ENCODE data around the gene LAG3. TPM values are rescaled to one million over a fixed set of nuclear protein-coding genes. Genes with fewer than 3 reads are reported as not detected.

The LAG3 gene
- total RNA-seq, 1 donor from 2014 or later = 0.24 TPM

- DNase-seq (ENCODE audit: missing footprints) = no peak
- ATAC-seq = no peak
- intact Hi-C loops (cut with DNase I) = no loop called here
Observed at GRCh38 chr12:6813363-6813762, 41.0 kb downstream of the LAG3 start.

DNA sequence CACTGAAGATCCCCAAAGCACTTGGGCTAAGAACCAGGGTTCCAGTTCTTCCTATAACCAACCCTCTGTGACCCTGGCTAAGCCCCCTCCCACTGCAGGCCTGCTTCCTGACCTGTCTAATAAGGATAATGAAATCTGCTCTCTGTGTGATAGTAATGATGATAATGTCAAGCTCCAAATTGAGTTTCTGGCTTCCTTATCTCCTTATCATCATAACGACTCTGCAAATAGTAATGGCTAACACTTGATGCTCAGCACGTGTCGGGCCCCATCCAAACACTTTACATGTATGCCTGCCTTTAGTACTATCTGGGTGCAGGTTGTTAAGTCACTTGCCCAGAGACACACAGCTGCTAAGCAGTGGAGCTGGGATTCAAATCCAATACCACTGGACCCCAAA is 44.3 kb downstream of the LAG3 start:
- DNase-seq (ENCODE audit: missing footprints) = no peak
- intact Hi-C loops (cut with DNase I) = no loop called here
- ATAC-seq = no peak

DNA sequence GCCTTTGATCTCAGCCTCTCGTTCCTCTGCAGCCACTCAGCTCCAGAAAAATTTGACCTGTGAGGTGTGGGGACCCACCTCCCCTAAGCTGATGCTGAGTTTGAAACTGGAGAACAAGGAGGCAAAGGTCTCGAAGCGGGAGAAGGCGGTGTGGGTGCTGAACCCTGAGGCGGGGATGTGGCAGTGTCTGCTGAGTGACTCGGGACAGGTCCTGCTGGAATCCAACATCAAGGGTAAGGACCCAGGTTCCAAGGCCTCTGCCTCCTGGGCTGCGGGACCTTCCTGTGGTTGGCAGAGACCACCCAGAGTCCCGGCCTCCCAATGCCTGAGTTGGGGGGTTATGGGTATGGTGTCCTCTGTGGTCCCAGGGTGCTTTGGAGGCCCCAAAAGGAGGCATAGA is 44.8 kb downstream of the LAG3 start:
- DNase-seq (ENCODE audit: missing footprints) (no peak), ATAC-seq (no peak)
- intact Hi-C loops (cut with DNase I) = no loop called here

DNA sequence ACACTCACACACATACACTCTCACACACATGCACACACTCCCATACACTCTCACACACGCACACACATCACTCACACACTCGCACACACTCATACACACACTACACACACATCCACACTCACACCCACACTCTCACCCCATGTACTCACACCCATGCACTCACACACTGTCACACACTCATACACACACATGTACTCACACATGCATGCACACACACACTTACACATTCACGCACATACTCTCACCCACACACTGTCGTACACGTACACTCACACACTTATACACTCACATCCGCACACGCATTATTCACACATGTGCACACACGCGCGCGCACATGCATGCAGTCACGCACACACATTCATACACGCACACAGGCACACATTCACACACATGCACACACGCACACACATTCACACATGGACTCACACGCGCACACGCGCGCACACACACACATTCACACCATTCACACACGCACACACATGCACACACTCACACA is 45.4 kb downstream of the LAG3 start:
- no peak for ATAC-seq

GRCh38 chr12:6818222-6818621 is 45.9 kb downstream of the LAG3 start:
- DNase-seq (ENCODE audit: missing footprints) (no peak), ATAC-seq (no peak)
- intact Hi-C loops (cut with DNase I) = no loop called here

More for the DNA sequence above, 45.4 kb downstream of the LAG3 start:
- DNase-seq (ENCODE audit: missing footprints) = no peak
- intact Hi-C loops (cut with DNase I) = no loop called here

GRCh38 chr12:6818645-6819044 is 46.3 kb downstream of the LAG3 start:
- ATAC-seq = no peak
- intact Hi-C loops (cut with DNase I) = no loop called here
- no peak for DNase-seq (ENCODE audit: missing footprints)

- intact Hi-C loops (cut with DNase I) = loop anchor here (5.0 kb wide), 1 partner anchor 37 kb away; no protein-coding TSS in a partner anchor
- DNase-seq (ENCODE audit: missing footprints) = no peak
Observed at GRCh38 chr12:6819106-6820030, 47.0 kb downstream of the LAG3 start.

GRCh38 chr12:6820166-6820565 is 47.8 kb downstream of the LAG3 start:
- intact Hi-C loops (cut with DNase I) = loop anchor here (5.0 kb wide), 1 partner anchor 38 kb away; no protein-coding TSS in a partner anchor
- DNase-seq (ENCODE audit: missing footprints) (no peak), ATAC-seq (no peak)

More at GRCh38 chr12:6819106-6820030, 47.0 kb downstream of the LAG3 start:
- no peak for ATAC-seq

DNA sequence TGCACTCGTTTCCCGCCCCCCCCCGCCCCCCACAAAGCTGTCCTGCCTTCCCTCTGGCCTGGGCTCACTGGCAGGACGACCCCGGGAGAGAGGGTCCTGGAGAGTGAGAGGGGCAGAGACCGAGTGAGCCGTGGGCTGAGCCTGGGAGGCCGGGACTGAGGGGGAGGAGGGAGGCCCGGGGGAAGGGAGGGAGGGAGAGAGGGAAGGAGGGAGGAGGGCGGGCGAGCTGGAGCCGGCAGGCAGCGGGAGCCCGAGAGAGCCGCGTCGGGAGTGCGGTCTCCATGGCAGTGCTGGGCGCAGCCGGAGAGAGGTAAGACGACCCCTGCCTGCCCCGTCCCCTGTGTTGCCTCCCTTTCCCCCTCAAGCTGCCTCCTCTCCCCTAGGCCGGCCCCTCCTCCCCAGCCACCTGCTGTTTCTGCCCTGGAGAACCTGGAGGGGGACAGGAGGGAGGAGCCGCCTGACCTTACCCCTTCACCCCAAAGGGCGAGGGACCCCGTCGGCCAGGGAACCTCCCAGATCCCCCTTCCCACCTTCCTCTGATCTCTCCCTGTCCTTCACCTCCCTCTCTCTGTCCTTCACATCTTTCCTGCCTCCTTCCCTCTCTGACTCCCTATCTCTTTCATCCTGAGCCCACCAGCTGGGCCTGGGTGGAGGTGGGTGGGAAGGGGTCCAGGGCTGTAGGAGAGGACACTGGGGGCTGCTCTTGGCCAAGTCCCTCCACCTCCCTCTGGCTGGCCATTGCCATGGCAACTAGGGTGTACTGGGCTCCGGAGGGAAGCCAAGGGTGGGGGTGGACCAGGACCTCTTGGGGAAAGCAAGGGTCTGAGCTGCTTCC is 49.5 kb downstream of the LAG3 start, which contains the start of gene GPR162:
GPR162 (plus strand) TSS at position 231 of the 835 bp plus-strand sequence. CDS start 2,078 bp downstream, outside the sequence.
- DNase-seq (ENCODE audit: missing footprints) (peak; percentile 84), ATAC-seq (peak; percentile 54)
- intact Hi-C loops (cut with DNase I) = loop anchor here (5.0 kb wide), 1 partner anchor 40 kb away; no protein-coding TSS in a partner anchor

DNA sequence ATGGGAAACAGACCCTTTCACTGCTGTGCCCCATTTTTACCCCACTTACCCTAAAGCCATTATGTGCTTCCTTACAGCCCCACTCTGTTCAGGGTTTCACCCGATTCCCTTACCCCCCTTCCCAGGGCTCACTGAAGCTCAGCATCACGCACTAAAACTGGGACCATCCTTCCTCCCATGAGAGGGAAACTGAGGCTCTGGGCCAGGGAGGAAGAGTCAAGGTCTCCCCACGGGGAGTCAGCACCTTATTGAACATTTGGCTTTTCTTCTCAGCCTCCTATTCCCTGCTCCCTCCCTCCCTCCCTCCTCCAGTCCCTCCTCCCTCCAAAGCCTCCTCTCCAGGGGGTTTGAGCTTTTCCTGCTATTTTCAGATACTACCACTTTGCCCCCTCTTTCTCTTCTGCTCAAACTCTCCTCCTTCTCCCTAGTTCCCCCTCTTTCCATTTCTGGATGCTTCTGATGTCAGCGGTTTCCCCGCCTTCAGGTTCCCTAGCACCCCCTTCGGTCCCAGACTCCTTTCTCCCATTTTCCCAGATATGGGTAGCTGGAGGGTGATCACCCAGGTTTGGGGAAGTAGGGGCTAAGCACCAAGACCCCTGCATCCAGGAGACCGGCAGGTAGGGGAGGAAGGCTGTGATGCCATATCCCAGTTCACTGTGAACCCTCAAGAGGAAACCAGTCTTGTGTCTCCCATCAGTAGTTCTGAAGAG is 50.3 kb downstream of the LAG3 start:
- DNase-seq (ENCODE audit: missing footprints) = no peak
- intact Hi-C loops (cut with DNase I) = loop anchor here (5.0 kb wide), 1 partner anchor 40 kb away; no protein-coding TSS in a partner anchor
- no peak for ATAC-seq

- intact Hi-C loops (cut with DNase I) = loop anchor here (2.0 to 5.0 kb wide), 2 partner anchors 41 to 89 kb away; no protein-coding TSS in a partner anchor
- DNase-seq (ENCODE audit: missing footprints) (no peak), ATAC-seq (no peak)
Observed at GRCh38 chr12:6823182-6824084, 51.1 kb downstream of the LAG3 start.

DNA sequence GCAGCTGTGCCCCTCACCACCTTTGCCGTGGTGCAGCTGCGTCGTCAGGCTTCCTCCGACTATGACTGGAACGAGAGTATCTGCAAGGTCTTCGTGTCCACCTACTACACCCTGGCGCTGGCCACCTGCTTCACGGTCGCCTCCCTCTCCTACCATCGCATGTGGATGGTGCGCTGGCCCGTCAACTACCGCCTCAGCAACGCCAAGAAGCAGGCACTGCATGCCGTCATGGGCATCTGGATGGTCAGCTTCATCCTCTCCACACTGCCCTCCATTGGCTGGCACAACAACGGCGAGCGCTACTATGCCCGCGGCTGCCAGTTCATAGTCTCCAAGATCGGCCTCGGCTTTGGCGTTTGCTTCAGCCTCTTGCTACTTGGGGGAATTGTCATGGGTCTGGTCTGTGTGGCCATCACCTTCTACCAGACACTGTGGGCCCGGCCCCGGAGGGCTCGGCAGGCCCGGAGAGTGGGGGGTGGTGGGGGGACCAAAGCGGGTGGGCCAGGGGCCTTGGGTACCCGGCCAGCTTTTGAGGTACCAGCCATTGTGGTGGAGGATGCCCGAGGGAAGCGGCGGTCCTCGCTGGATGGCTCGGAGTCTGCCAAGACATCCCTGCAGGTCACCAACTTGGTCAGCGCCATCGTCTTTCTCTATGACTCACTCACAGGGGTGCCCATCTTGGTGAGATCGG is 51.9 kb downstream of the LAG3 start:
- no peak for DNase-seq (ENCODE audit: missing footprints)
- ATAC-seq = no peak

DNA sequence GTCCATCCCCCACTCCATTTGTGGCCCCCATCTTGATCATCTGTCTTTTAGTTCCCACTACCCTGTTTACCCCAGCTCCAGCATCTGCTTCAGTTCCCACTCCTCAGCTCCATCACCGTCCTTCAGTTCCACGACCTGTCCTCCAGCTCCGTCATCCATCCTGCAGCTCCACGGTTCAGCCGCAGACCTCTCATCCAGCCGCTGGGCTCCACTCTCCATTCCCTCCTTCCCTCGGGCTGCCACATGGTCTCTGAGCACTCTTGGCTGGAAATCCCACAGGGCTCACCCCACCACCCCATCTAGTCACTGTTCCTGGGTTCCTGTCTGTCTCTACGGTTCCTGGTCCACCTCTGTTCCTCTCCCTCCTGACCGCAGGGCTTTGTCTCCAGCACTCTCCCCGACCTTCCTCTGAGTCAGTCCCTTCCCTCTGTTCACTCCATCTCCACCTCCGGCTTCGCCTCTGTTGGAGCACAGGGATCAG is 52.6 kb downstream of the LAG3 start:
- DNase-seq (ENCODE audit: missing footprints) (no peak), ATAC-seq (no peak)
- intact Hi-C loops (cut with DNase I) = loop anchor here (1.0 to 5.0 kb wide), 4 partner anchors 43 to 213 kb away; partner anchors contain the start of gene MLF2

More for the DNA sequence above, 51.9 kb downstream of the LAG3 start:
- intact Hi-C loops (cut with DNase I) = loop anchor here (2.0 to 5.0 kb wide), 2 partner anchors 42 to 89 kb away; no protein-coding TSS in a partner anchor

DNA sequence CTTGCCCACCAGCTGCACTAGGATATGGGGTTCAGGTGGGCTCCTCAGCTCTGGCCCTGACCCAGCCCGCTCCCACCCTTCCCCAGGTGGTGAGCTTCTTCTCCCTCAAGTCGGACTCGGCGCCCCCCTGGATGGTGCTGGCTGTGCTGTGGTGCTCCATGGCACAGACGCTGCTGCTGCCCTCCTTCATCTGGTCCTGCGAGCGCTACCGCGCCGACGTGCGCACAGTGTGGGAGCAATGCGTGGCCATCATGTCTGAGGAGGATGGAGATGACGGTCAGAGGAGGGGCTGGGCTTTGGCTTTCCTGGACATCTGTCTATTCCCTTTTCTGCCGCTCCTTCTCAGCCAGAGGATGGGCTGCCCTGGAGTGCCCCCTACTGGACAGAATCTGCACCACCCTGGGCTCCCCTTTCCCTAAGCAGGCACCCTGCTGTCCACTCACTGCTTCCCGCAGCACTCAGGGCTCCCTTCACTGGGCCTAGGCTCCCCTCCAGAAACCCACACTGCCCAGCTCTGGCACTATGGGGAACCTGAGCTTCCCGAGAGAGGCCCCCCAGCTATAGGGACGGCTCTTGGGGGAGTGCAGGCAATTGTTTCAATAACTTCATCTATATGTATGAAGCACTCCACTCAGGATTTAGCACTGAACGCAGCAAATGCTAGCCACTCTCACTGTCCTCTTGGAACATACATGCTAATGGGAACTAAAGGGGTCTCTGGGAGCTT is 53.2 kb downstream of the LAG3 start:
- DNase-seq (ENCODE audit: missing footprints) (peak; percentile 89), ATAC-seq (peak; percentile 58)
- intact Hi-C loops (cut with DNase I) = loop anchor here (1.0 to 5.0 kb wide), 3 partner anchors 72 to 213 kb away; partner anchors contain the start of gene MLF2

DNA sequence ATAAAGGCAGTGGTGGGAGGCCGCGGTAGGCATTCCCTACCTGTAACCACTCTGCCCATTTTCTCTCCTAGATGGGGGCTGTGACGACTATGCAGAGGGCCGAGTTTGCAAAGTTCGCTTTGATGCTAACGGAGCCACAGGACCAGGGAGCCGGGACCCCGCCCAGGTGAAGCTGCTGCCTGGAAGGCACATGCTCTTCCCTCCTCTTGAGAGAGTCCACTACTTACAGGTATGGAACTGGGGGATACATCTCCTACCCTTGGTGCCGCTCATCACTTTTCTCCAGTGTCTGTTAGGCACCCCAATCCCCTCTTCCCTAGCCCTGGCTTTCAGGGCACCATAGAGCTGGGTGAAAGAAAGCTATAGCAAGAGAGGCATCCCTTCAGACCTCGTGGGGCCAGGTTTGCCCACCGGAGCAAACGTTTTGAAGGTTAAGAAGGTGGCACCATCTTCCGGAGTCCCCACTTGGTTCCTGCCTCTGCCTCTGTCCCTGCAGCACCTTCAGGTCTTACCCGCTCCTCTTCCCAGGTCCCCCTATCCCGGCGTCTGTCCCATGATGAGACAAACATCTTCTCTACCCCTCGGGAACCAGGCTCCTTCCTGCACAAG is 53.9 kb downstream of the LAG3 start:
- intact Hi-C loops (cut with DNase I) = loop anchor here (5.0 kb wide), 1 partner anchor 214 kb away; no protein-coding TSS in a partner anchor
- ATAC-seq (no peak), DNase-seq (ENCODE audit: missing footprints) (no peak)

All from Right ventricle myocardium inferior (tissue), 1 donor.